GM12878 (cell line): ENCODE measurements around the gene OR10H1. TPM values are rescaled to one million over a fixed set of nuclear protein-coding genes. Genes with fewer than 3 reads are reported as not detected.

Source experiments
- ATAC-seq: fragments of 200-7000 bp; cut with Tn5 transposase; 3 replicates; pipeline ENCODE4 v1.9.1; 2020; ENCODE audit warnings: mild to moderate bottlenecking, moderate library complexity
- BruUV-seq: library from RNA; stranded (reverse); fragments of 400-500 nt; replicated peaks from 2 replicates; lab custom pipeline; 2021; lab: Mats Ljungman, UMichigan
- CTCF ChIA-PET: fragments of 300-600 bp; sonication (Branson Sonifier 250); formaldehyde crosslinking; extraction: SDS; loops from one replicate; lab custom pipeline; 2021; ENCODE audit warnings: inconsistent platforms; lab: Yijun Ruan, JAX
- POLR2A ChIA-PET: fragments of 350-600 bp; formaldehyde crosslinking; extraction: SDS; loops from one replicate; lab custom pipeline; 2021; ENCODE audit warnings: inconsistent platforms; lab: Charles Lee
- RAD21 ChIA-PET: fragments of 300-600 bp; sonication (Branson Sonifier 250); formaldehyde crosslinking; loops from one replicate; lab custom pipeline; 2023; ENCODE audit warnings: antibody characterized with exemption; ENCODE audit not compliant: unreplicated experiment; lab: Charles Lee
- SMC1A ChIA-PET: fragments of 300-600 bp; sonication (Branson Sonifier 250); formaldehyde crosslinking; loops from one replicate; lab custom pipeline; 2023; ENCODE audit not compliant: unreplicated experiment, uncharacterized antibody; lab: Charles Lee
- DNase-seq: peaks from one replicate; pipeline ENCODE4 v3.0.0-alpha.2; 2011; ENCODE audit warnings: low read depth, low spot score
- FAIRE-seq: peaks from 3 replicates; lab custom pipeline; 2011; peaks lifted over from hg19 to GRCh38; lab: Jason Lieb, UNC
- H2AFZ ChIP-seq: 2 replicates; pipeline ENCODE4 v1.6.0; 2011; ENCODE audit warnings: low read depth, low read length, control low read depth; ENCODE audit not compliant: control insufficient read depth
- H3K27ac ChIP-seq: 2 replicates; pipeline ENCODE4 v1.5.1; 2011; ENCODE audit warnings: control low read depth; ENCODE audit not compliant: control insufficient read depth, insufficient read depth
- H3K27me3 ChIP-seq, 2 experiments: replicated peaks in 1 of 2; 2 replicates each; pipeline versions ENCODE4 v1.6.0 to v1.6.1; 2011; ENCODE audit warnings: low read length in 1 of 2; ENCODE audit not compliant: control insufficient read depth in 2 of 2, insufficient read depth in 2 of 2
- H3K36me3 ChIP-seq, 2 experiments: 2 replicates each; pipeline ENCODE4 v1.5.1; 2011; ENCODE audit warnings: low read length in 1 of 2; ENCODE audit not compliant: control insufficient read depth in 2 of 2, insufficient read depth in 2 of 2
- H3K4me1 ChIP-seq: 2 replicates; pipeline ENCODE4 v1.6.1; 2011; ENCODE audit warnings: mild to moderate bottlenecking, low read length, moderate library complexity, mixed read lengths; ENCODE audit not compliant: control insufficient read depth, insufficient read depth
- H3K4me2 ChIP-seq: 2 replicates; pipeline ENCODE4 v1.6.0; 2011; ENCODE audit warnings: control low read depth; ENCODE audit not compliant: control insufficient read depth, insufficient read depth
- H3K4me3 ChIP-seq: fragments of 200-600 bp; sonication (generic); 2 replicates; pipeline ENCODE4 v1.5.1; 2016
- H3K79me2 ChIP-seq: 2 replicates; pipeline ENCODE4 v1.6.0; 2011; ENCODE audit warnings: low read length; ENCODE audit not compliant: control insufficient read depth, insufficient read depth
- H3K9ac ChIP-seq: 2 replicates; pipeline ENCODE4 v1.8.0; 2011; ENCODE audit warnings: low read length, control low read depth, mixed read lengths; ENCODE audit not compliant: control insufficient read depth, insufficient read depth
- H3K9me3 ChIP-seq: replicated peaks from 3 replicates; pipeline ENCODE4 v1.5.1; 2011; ENCODE audit warnings: mild to moderate bottlenecking, low read length; ENCODE audit not compliant: control insufficient read depth, insufficient read depth
- H4K20me1 ChIP-seq: 2 replicates; pipeline ENCODE4 v1.6.0; 2011; ENCODE audit not compliant: control insufficient read depth, insufficient read depth
- BACH1 ChIP-seq: fragments of 450-650 bp; IDR thresholded peaks from 2 replicates; pipeline ENCODE4 v1.6.1; 2017; ENCODE audit warnings: mild to moderate bottlenecking, borderline replicate concordance
- BHLHE40 ChIP-seq, 2 experiments: fragments of 450-650 bp in 1 of 2; IDR thresholded peaks; 2 replicates each; pipeline ENCODE4 v1.6.1; 2011 to 2017; ENCODE audit warnings: low read depth in 2 of 2, borderline replicate concordance in 1 of 2, improper control_type of control experiment in 1 of 2, low read length in 1 of 2, mild to moderate bottlenecking in 1 of 2
- CHD2 ChIP-seq: IDR thresholded peaks from 2 replicates; pipeline ENCODE4 v1.6.1; 2011; ENCODE audit warnings: low read depth, low read length, improper control_type of control experiment, borderline replicate concordance
- MEF2B ChIP-seq: fragments of 450-650 bp; IDR thresholded peaks from 2 replicates; pipeline ENCODE4 v1.6.1; 2018; ENCODE audit warnings: mild to moderate bottlenecking, moderate library complexity; ENCODE audit not compliant: partially characterized antibody, poor library complexity, severe bottlenecking
- PAX5 ChIP-seq: IDR thresholded peaks from 2 replicates; pipeline ENCODE4 v1.6.1; 2011; ENCODE audit warnings: low read depth, low read length, borderline replicate concordance
- RELA ChIP-seq: fragments of 450-650 bp; IDR thresholded peaks from 2 replicates; pipeline ENCODE4 v1.8.0; 2014; ENCODE audit warnings: borderline replicate concordance; ENCODE audit not compliant: partially characterized antibody
- SP1 ChIP-seq: IDR thresholded peaks from one replicate; pipeline ENCODE4 v1.6.1; 2011; ENCODE audit warnings: low read depth, low read length
- TCF7 ChIP-seq: IDR thresholded peaks from 2 replicates; pipeline ENCODE4 v1.6.1; 2014; ENCODE audit warnings: antibody characterized with exemption, borderline replicate concordance
- WGBS: methylation state at CpG from one replicate; pipeline ENCODE4 v1.1.6; 2016; ENCODE audit warnings: low lambda C conversion rate; ENCODE audit not compliant: insufficient replicate concordance, insufficient coverage; ENCODE audit errors: missing lambda C conversion rate; 5-methylcytosine and 5-hydroxymethylcytosine counted together
- in situ Hi-C: fragments of 300-500 bp; cut with MboI; formaldehyde crosslinking; loops from 9 replicates; pipeline ENCODE4 v1.14.3; 2018; ENCODE audit warnings: mixed read lengths
- intact Hi-C: fragments of 100-400 bp; cut with micrococcal nuclease; formaldehyde crosslinking; loops from one replicate; pipeline ENCODE4 v1.14.2; 2022; ENCODE audit not compliant: unreplicated experiment
- polyA plus RNA-seq, 11 experiments: library from polyadenylated mRNA; depleted of rRNA in 4 of 11; unstranded in 6 of 11; stranded (reverse) in 5 of 11; fragments of >200 nt; fragmentation: Nextera tagmentation in 4 of 11; fragmentation: Illumina TruSeq in 1 of 11; extraction: Ambion mirVana in 4 of 11; extraction: Trizol in 1 of 11; gene quantifications; 1 replicate in 1 of 11; 2 replicates in 10 of 11; pipeline versions ENCODE4 v1.2.1 to v1.2.3, GENCODE V29; 2011 to 2016; ENCODE audit warnings: inconsistent platforms in 2 of 11, missing spikeins in 2 of 11, low read depth in 1 of 11
- total RNA-seq, 4 experiments: library from RNA; depleted of rRNA in 3 of 4; stranded (reverse); fragments of >200 nt in 3 of 4; fragmentation: Illumina TruSeq in 1 of 4; extraction: Trizol in 1 of 4; gene quantifications; 2 replicates each; pipeline versions ENCODE4 v1.2.1 to v1.2.3, GENCODE V29; 2013 to 2021
- TF ChIP-seq, protein P1 (sequence below): IDR thresholded peaks from 2 replicates; pipeline ENCODE4 v1.6.1; 2011; ENCODE audit warnings: low read depth, low read length, improper control_type of control experiment, borderline replicate concordance
- TF ChIP-seq, protein P2 (sequence below), 3 experiments: IDR thresholded peaks in 2 of 3; conservative IDR thresholded peaks in 1 of 3; 2 replicates each; pipeline ENCODE4 v1.5.1; 2011; ENCODE audit warnings: low read depth in 3 of 3, low read length in 3 of 3, mild to moderate bottlenecking in 3 of 3, control low read depth in 2 of 3, moderate library complexity in 2 of 3, inconsistent platforms in 1 of 3, mixed read lengths in 1 of 3; ENCODE audit not compliant: control insufficient read depth in 2 of 3, insufficient read depth in 1 of 3; ENCODE audit errors: extremely low read depth in 1 of 3
- TF ChIP-seq, protein P3 (sequence below): IDR thresholded peaks from 2 replicates; pipeline ENCODE4 v1.6.1; 2011; ENCODE audit warnings: borderline replicate concordance, low read depth, mild to moderate bottlenecking, moderate library complexity, low read length; ENCODE audit not compliant: insufficient read depth, poor library complexity, severe bottlenecking

OR10H1 gene
- total and polyA plus RNA-seq, 10 of the 15 experiments (the other 5 are each of a cell fraction or from before 2014, with no cell fraction given) = not detected

DNA sequence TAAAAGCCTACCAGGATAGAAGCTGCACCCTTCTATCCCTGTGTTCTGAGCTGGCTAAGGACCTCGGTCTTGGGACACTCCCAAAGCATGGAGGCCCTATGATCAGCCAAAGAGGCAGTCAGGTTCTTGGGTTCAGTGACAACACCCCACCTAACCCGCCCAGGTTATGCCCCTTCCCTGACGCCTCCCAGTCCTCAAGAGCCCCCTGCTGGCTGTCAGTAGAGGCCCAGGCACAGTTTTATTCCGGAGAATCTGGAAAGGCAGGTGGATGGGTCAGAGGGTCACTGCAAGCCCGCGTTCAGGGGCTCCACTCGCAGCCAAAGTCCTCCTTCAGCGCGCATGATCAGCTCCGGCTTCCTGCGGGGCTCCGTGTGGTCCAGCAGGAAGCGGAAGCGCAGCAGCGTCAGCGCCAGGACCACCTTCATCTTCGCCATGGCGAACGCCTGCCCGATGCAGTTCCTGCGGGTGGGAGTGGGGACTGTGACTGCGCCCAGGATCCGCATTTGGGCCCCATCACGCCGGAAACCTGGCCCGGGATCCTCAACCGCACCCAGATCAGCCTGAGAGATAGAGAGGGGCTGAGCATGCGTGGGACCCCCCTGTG is 55.4 kb downstream of the OR10H1 start:
- RAD21 ChIA-PET = no interaction called here
- Histone ChIP-seq H3K79me2 (no peaks in the 10 kb centered on the region), H3K4me1 (no peaks in the 10 kb centered on the region), H3K9ac (no peak overlapping the region), H3K27ac (no peak overlapping the region), H3K36me3 (no peaks in the 10 kb centered on the region), H3K4me3 (no peak overlapping the region), H3K4me2 (no peak overlapping the region), H4K20me1 (no peaks in the 10 kb centered on the region), H3K27me3 (no peaks in the 10 kb centered on the region), H3K9me3 (no peaks in the 10 kb centered on the region), H2AFZ (no peak overlapping the region)
- in situ Hi-C loops = no loop called here
- POLR2A ChIA-PET = no interaction called here
- ATAC-seq (no peak), DNase-seq (no peak), FAIRE-seq (no peak)
- no TSS peak for BruUV-seq
- 33% methylated on average over 27 of the region's 28 CpGs for WGBS
- intact Hi-C loops = no loop called here
- TF ChIP-seq, protein P1, sequence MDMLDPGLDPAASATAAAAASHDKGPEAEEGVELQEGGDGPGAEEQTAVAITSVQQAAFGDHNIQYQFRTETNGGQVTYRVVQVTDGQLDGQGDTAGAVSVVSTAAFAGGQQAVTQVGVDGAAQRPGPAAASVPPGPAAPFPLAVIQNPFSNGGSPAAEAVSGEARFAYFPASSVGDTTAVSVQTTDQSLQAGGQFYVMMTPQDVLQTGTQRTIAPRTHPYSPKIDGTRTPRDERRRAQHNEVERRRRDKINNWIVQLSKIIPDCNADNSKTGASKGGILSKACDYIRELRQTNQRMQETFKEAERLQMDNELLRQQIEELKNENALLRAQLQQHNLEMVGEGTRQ = no peak
- TF ChIP-seq, protein P2, sequence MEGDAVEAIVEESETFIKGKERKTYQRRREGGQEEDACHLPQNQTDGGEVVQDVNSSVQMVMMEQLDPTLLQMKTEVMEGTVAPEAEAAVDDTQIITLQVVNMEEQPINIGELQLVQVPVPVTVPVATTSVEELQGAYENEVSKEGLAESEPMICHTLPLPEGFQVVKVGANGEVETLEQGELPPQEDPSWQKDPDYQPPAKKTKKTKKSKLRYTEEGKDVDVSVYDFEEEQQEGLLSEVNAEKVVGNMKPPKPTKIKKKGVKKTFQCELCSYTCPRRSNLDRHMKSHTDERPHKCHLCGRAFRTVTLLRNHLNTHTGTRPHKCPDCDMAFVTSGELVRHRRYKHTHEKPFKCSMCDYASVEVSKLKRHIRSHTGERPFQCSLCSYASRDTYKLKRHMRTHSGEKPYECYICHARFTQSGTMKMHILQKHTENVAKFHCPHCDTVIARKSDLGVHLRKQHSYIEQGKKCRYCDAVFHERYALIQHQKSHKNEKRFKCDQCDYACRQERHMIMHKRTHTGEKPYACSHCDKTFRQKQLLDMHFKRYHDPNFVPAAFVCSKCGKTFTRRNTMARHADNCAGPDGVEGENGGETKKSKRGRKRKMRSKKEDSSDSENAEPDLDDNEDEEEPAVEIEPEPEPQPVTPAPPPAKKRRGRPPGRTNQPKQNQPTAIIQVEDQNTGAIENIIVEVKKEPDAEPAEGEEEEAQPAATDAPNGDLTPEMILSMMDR (IDR thresholded peaks at IDR 0.05 in 2 of 3, conservative IDR thresholded peaks at IDR 0.05 in 1 of 3; ENCODE audit: control insufficient read depth in 2 of 3, extremely low read depth in 1 of 3, insufficient read depth in 1 of 3, low read depth in 3 of 3, low read length in 3 of 3) = peak; percentile 19 to 29 (median 26); a peak in 3 of 6 replicates
- TF ChIP-seq, all 136 proteins: peak for 1
- ChIA-PET CTCF (no interaction called here), SMC1A (no interaction called here)

DNA sequence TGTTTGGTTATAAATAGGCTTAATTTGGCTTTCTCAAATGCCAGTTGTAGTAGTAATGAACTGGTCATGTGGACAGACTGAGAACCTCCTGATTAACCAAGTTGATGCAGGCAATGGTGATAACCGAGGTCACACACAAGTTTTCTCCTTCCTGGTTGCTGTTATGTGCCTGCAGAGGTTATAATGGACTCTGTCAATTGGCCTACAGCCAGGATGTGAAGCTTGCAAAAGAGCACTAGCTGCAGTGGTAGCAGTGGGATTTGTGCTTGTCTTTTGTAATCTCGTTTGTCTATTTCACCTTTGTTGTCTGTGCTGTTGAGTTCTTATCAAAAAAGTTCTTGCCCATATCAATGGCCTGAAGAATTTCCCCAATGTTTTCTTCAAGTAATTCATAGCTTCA is 57.1 kb downstream of the OR10H1 start:
- H3K9me3 ChIP-seq = no peaks in the 10 kb centered on the region
- in situ Hi-C loops = no loop called here
- H3K79me2 ChIP-seq = no peaks in the 10 kb centered on the region
- no peak overlapping the region for H3K27ac ChIP-seq
- H3K4me2 ChIP-seq = no peak overlapping the region
- no TSS peak for BruUV-seq
- H3K4me1 ChIP-seq = no peaks in the 10 kb centered on the region
- ATAC-seq (no peak), FAIRE-seq (no peak), DNase-seq (no peak)
- H3K36me3 ChIP-seq = no peaks in the 10 kb centered on the region
- no peak overlapping the region for H3K9ac ChIP-seq
- H4K20me1 ChIP-seq = no peaks in the 10 kb centered on the region
- no peak overlapping the region for H3K4me3 ChIP-seq
- H2AFZ ChIP-seq = no peak overlapping the region
- ChIA-PET SMC1A (no interaction called here), RAD21 (no interaction called here), CTCF (no interaction called here), POLR2A (no interaction called here)
- 0% methylated on average over 2 of the region's 2 CpGs for WGBS
- intact Hi-C loops = no loop called here
- H3K27me3 ChIP-seq = no peaks in the 10 kb centered on the region; a peak in 1 of 4 replicates
- TF ChIP-seq BHLHE40 (IDR thresholded peaks at IDR 0.05; ENCODE audit: borderline replicate concordance in 1 of 2, low read depth in 2 of 2, low read length in 1 of 2) = no peak
- TF ChIP-seq MEF2B = no peak
- TF ChIP-seq, protein P3, sequence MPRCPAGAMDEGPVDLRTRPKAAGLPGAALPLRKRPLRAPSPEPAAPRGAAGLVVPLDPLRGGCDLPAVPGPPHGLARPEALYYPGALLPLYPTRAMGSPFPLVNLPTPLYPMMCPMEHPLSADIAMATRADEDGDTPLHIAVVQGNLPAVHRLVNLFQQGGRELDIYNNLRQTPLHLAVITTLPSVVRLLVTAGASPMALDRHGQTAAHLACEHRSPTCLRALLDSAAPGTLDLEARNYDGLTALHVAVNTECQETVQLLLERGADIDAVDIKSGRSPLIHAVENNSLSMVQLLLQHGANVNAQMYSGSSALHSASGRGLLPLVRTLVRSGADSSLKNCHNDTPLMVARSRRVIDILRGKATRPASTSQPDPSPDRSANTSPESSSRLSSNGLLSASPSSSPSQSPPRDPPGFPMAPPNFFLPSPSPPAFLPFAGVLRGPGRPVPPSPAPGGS = no peak
- TF ChIP-seq SP1 = no peak
- TF ChIP-seq CHD2 = no peak
- TF ChIP-seq PAX5 = no peak
- no peak for TF ChIP-seq TCF7
- TF ChIP-seq BACH1 = no peak
- TF ChIP-seq RELA = no peak
